OCI-M2 (cell line): ENCODE measurements around the gene FOXL2NB.
A peak's percentile ranks its signal among the peaks of the same experiment; 100 is the strongest.
"Not testable (repeated sequence)": the region's sequence is repeated elsewhere in the genome, so short reads cannot be mapped to it uniquely, and the experiment has no call there.

Experiments used
- DNase-seq: peaks from one replicate; lab custom pipeline; 2025; ENCODE audit not compliant: unreplicated experiment; lab: John Stamatoyannopoulos, UW

Gene FOXL2NB

GRCh38 chr3:138946663-138947494, at the start of gene FOXL2NB, which contains the start of gene FOXL2:
Gene FOXL2NB (plus strand): TSS chr3:138947217. CDS start chr3:138947365, 148 bp downstream.
Gene FOXL2 (minus strand): TSS chr3:138947137. CDS start chr3:138946722, 415 bp downstream.
- DNase-seq = no peak

- no peak for DNase-seq
Observed at GRCh38 chr3:138898301-138898700, 48.7 kb upstream of the FOXL2NB start.

GRCh38 chr3:138898708-138899107, 48.3 kb upstream of the FOXL2NB start:
- DNase-seq = no peak

DNA sequence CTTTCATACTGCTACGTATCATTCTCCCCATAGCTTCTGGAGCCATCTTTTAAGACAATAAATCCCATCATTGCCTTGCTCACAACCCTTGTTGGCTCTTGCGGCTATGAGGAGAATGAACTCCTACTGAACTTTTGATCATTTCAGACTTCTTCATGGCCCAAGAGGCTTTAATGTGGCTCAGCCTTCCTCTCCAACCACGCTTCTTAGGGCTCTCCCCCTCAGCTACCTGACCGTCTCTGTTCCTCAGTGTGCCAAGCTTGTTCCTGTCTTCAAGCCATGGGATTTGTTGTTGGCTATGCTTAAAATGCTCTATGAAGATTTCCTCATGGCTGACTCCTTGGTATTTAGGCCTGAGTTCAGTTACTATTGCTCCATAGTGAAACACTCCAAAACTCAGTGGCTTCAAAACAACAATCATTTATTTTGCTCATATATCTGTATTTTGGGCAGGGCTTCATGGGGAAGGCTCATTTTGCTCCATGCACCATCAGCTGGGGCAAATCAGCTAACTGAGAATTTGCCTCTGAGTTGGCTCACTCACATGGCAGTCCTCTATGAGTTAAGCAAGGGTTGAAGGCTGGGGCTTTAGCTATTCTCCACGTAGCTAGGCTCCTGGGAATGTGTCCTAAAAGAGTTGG, 47.5 kb upstream of the FOXL2NB start:
- no peak for DNase-seq

DNA sequence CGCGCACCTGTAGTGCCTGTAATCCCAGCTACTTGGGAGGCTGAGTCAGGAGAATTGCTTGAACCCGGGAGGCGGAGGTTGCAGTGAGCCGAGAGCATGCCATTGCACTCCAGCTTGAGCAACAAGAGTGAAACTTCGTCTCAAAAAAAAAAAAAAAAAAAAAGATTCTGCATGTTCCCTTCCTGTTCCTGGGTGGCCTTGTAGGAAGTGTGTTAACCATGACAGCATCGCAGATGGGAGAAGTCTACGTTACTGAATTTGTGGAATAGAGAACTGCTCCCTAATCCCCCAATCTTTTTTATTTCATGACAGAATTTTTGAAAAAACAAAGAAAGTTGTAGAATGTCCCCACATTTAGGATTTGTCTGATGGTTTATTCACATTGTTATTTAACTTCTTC, 45.5 kb upstream of the FOXL2NB start:
- no peak for DNase-seq

- no peak for DNase-seq
Observed at GRCh38 chr3:138902171-138902570, 44.8 kb upstream of the FOXL2NB start.

DNA sequence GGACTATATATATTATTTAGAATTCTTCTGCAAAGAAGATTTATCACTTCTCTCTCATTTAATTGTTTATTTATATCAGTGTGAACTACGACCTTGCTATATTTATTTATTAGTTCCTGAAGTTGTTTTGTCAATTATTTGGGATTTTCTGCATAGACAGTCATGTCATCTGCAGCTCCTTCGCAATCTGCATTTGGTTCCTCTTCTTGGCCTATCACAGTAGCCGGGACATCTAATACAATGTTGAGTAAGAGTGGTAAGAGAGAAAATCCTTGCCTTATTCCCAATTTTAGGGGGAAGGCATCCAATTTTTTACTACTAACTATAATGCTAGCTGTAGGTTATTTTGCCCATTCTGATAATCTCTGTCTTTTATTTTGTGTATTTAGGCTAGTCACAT, 39.5 kb upstream of the FOXL2NB start:
- no peak for DNase-seq

DNA sequence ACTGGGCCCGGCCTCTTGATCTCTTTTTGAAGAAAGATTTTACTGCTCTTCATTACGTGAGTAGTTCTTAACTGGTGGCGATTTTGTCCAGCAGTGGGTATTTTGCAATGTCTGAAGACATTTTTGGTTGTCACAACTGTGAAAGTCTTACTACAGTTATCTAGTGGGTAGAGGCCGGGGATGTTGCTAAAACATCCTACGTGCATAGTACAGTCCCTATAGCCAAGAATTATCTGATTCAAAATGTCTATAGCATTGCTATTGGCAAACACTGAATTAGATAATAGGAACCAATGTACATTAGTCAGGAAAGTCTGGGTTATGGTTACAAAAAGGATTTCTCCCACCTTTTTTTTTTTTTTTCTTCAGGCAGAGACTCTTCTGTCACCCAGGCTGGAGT, 38.2 kb upstream of the FOXL2NB start:
- no peak for DNase-seq

GRCh38 chr3:138909904-138910303, 37.1 kb upstream of the FOXL2NB start:
- DNase-seq = no peak

GRCh38 chr3:138911621-138912020, 35.4 kb upstream of the FOXL2NB start:
- no peak for DNase-seq

GRCh38 chr3:138912237-138912636, 34.8 kb upstream of the FOXL2NB start:
- no peak for DNase-seq

- no peak for DNase-seq
Observed at GRCh38 chr3:138913766-138914165, 33.3 kb upstream of the FOXL2NB start.

- peak; percentile 58 for DNase-seq
Observed at GRCh38 chr3:138914870-138915502, 32.0 kb upstream of the FOXL2NB start.

DNA sequence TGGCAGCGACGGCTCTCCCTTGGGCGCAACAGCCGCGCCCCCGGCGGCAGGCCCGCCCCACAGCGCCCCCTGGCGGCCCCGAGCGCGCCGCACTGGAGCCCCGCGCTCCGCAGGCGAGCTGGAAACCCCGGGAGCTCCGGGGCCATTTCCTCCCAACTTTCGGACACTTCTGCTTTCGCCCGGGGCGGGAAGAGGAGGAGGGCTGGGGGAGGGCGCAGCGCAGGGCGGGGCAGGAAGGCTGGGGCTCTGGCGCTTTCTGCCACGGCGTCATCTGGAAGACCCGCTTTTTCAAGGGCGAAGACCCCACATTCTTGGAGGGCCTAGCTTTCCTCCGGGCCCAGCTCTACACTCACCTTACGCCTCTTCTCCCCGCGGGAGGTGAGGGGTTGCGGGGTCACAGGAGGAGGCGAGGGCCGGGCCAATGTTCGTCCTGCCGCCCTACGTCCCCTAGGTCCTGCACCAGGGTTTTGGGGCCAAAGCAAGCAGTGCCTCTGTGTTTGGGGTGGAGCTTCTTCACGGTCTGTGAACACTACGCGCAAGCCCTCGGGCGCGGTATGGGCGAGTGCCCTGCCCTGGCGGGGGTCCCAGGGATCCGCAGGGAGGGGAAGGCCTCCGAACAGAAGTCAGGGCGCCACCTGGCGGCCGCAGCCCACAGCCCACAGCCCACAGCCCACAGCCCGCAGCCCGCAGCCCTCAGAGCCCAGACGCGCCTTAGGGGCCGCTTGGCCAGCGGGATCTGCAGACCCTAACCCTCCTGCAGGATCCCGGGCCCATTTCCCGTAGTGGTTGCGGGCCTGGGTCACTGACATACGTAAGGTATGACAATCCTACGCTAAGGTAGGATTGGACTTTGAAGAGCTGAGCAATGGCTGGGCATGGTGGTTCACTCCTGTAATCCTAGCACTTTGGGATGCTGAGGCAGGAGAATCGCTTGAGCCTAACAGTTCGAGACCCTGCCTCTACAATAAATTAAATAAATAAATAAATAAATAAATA, 31.2 kb upstream of the FOXL2NB start:
- peak; percentile 65 for DNase-seq

- no peak for DNase-seq
Observed at GRCh38 chr3:138916824-138917223, 30.2 kb upstream of the FOXL2NB start.

DNA sequence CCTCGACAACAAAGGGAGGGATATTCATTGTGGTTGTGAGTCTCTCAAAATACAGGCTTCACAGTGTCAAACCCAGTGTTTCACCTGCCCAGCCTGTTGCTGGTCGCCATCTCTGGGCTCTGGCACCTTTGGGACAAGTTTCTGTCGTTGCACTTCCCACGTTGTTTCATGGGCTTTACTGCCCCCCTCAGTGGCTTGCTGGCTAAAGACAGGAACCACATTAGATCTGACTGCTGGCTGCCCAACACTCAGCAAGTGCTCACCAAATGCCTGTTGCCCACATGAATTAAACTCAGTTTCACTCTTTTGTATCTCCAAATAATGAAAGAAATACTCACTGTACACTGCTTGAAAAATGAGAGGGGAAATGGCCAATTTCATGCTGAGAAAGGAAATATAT, 27.7 kb upstream of the FOXL2NB start:
- DNase-seq = no peak

DNA sequence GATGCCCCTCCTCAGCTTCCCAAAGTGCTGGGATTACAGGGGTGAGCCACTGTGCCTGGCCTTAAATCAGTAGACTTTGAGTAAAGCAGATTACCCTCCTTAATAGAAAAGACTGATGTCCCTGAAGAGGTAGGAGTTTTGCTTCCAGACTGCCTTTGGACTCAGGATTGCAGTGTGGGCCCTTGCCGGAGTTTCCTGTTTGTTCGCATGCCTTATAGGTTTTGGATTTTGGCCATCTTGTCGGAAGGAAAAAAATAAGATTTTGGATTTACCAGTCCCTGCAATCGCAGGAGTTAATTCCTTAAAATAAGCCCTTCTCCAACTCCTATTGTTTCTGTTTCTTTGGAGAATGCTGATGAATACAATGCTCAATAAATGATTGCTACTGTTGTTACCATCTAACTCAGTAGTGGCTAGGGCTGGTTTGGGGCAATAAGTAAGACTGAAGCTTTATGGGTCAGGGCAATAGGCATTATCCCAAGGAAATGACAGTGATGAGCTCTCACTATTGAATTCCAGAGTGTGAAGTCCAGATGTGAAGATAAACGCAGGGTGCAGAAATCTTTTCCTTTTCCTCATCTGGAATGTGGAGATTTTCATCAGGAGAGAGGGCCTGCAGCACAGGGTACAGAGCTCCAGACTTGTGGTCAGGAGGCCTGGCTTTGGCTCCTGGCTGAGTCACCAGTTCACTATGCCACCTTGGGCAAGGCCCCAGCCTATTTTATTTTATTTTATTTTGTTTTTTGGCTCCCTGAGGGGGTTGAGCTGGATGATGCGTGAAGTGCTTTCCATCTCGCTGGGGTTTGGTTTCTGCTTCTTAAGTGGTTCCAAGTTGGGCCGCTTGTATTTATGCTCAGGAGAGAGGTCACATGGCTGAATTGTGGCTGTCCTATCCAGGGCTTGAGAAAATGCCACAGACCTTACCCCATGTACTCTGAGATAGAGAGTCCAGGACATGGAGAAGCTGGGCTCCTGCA, 25.4 kb upstream of the FOXL2NB start:
- DNase-seq = no peak

DNA sequence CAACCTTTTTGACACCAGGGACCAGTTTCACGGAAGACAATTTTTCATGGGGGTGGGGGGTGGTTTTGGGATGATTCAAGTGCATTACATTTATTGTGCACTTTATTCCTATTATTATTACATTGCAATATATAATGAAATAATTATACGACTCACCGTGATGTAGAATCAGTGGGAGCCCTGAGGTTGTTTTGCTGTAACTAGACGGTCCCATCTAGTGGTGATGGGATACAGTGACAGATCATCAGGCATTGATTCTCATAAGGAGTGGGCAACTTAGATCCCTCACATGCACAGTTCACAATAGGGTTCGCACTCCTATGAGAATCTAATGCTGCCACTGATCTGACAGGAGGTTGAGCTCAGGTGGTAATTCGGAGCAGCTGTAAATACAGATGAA, 24.6 kb upstream of the FOXL2NB start:
- DNase-seq = not testable (repeated sequence)

DNA sequence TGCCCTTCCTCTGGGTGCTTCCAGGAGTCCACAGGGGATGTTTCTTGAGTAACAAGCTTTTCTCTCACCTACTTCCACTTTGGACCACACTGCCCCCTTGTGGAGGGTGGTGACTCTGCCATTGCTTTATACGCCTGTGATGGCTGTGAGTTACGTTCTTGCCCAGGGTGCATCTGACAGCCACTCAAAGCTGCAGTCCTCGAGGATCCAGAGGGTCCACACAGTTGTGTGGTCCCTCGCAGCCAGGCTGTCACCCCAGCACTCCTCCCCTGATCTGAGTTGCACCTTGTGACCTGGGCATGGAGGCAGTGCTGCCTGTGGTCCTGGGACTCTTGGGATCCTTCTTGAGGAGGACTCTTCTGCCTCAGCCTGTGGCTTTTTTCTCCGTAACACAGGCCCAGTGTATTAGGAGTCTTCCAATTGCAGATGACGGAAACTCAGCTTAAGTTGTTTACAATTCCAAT, 23.5 kb upstream of the FOXL2NB start:
- peak; percentile 23 for DNase-seq
